CD4-positive, alpha-beta T cell treated with Interleukin-17A for 1 hour (primary cell): ENCODE results near the gene SPEN.
"Not testable (repeated sequence)": the region's sequence is repeated elsewhere in the genome, so short reads cannot be mapped to it uniquely, and the experiment has no call there.

Source experiments
- DNase-seq: peaks from one replicate; pipeline ENCODE4 v3.0.0-alpha.2; 2020

The SPEN gene

GRCh38 chr1:15847100-15847892, at the start of gene SPEN:
Gene SPEN, plus strand, starts transcription at chr1:15847707. Its CDS starts 361 bp downstream, at chr1:15848068.
- peak; percentile 98 for DNase-seq

- DNase-seq, result no peak
These were observed 48.3 kb upstream of the SPEN start for GRCh38 chr1:15799004-15799867.

- DNase-seq, result no peak
These were observed 47.3 kb upstream of the SPEN start for GRCh38 chr1:15799928-15800835.

GRCh38 chr1:15802234-15802965, 45.1 kb upstream of the SPEN start:
- DNase-seq, result no peak

- peak; percentile 39 for DNase-seq
These were observed 44.1 kb upstream of the SPEN start for GRCh38 chr1:15803380-15803779.

- DNase-seq, result no peak
These were observed 43.4 kb upstream of the SPEN start for GRCh38 chr1:15804060-15804459.

GRCh38 chr1:15807121-15807520, 40.4 kb upstream of the SPEN start:
- no peak for DNase-seq

- DNase-seq, result not testable (repeated sequence)
These were observed 40.0 kb upstream of the SPEN start, which contains the start of gene UQCRHL for GRCh38 chr1:15807549-15807948. Gene UQCRHL, minus strand, starts transcription at chr1:15807649. Its CDS starts 0 bp downstream, at chr1:15807649.

- DNase-seq, result no peak
These were observed 38.6 kb upstream of the SPEN start for GRCh38 chr1:15808955-15809354.

GRCh38 chr1:15810073-15810472, 37.4 kb upstream of the SPEN start:
- no peak for DNase-seq

GRCh38 chr1:15816674-15817073, 30.8 kb upstream of the SPEN start:
- no peak for DNase-seq

- DNase-seq, result no peak
These were observed 27.0 kb upstream of the SPEN start for GRCh38 chr1:15820478-15820877.

GRCh38 chr1:15825800-15826199, 21.7 kb upstream of the SPEN start:
- no peak for DNase-seq

- no peak for DNase-seq
These were observed 20.5 kb upstream of the SPEN start for GRCh38 chr1:15826810-15827507.

GRCh38 chr1:15827567-15827966, 19.9 kb upstream of the SPEN start:
- DNase-seq, result not testable (repeated sequence)

GRCh38 chr1:15828931-15829330, 18.6 kb upstream of the SPEN start:
- DNase-seq, result not testable (repeated sequence)

- DNase-seq, result no peak
These were observed 17.2 kb upstream of the SPEN start for GRCh38 chr1:15830258-15830657.

GRCh38 chr1:15833069-15833679, 14.3 kb upstream of the SPEN start:
- DNase-seq, result peak; percentile 73

GRCh38 chr1:15833842-15834405, 13.6 kb upstream of the SPEN start:
- no peak for DNase-seq

- peak; percentile 91 for DNase-seq
These were observed 12.9 kb upstream of the SPEN start for GRCh38 chr1:15834406-15835204.
